Body of pancreas (tissue), 4 donors: ENCODE results near the gene PCNA. TPM values are rescaled to one million over a fixed set of nuclear protein-coding genes. Genes with fewer than 3 reads are reported as not detected.

ENCODE experiments used
- ATAC-seq: fragments of 150-250 bp; one replicate; pipeline ENCODE4 v1.9.1; 2016
- DNase-seq, 4 donors: peaks; one replicate each; pipeline ENCODE4 v3.0.0-alpha.2; 2019
- H3K27ac ChIP-seq, 4 donors: fragments of 200-600 bp; sonication (generic); 1 replicate in 3 of 4; 2 replicates in 1 of 4; pipeline versions ENCODE4 v1.5.1 to v1.6.1; 2016 to 2019; ENCODE audit warnings: mild to moderate bottlenecking in 1 of 4, mixed read lengths in 1 of 4, moderate library complexity in 1 of 4
- H3K27me3 ChIP-seq, 2 donors: fragments of 200-600 bp; sonication (generic); one replicate each; pipeline ENCODE4 v1.6.0; 2016; ENCODE audit warnings: mild to moderate bottlenecking in 1 of 2
- H3K36me3 ChIP-seq, 2 donors: fragments of 200-600 bp; sonication (generic); replicated peaks in 1 of 2; 2 replicates each; pipeline ENCODE4 v1.5.1; 2016; ENCODE audit warnings: low read depth in 2 of 2; ENCODE audit not compliant: insufficient read depth in 1 of 2
- H3K4me1 ChIP-seq: fragments of 200-600 bp; sonication (generic); one replicate; pipeline ENCODE4 v1.6.0; 2016
- H3K4me3 ChIP-seq, 2 donors: fragments of 200-600 bp; sonication (generic); 1 replicate in 1 of 2; 2 replicates in 1 of 2; pipeline ENCODE4 v1.5.1; 2016 to 2019
- H3K9me3 ChIP-seq, 3 donors: fragments of 200-600 bp; sonication (generic); 1 replicate in 2 of 3; 2 replicates in 1 of 3; pipeline ENCODE4 v1.5.1; 2016
- CTCF ChIP-seq, 7 experiments: fragments of 450-650 bp in 4 of 7; fragments of 200-600 bp in 3 of 7; sonication (generic) in 3 of 7; IDR thresholded peaks; one replicate each; pipeline ENCODE4 v1.5.1; 2016 to 2019; ENCODE audit warnings: antibody characterized with exemption in 7 of 7
- POLR2A ChIP-seq, 3 donors: fragments of 450-650 bp; IDR thresholded peaks; one replicate each; pipeline ENCODE4 v1.6.1; 2016; ENCODE audit warnings: antibody characterized with exemption in 3 of 3, mild to moderate bottlenecking in 2 of 3
- WGBS, 2 donors: methylation state at CpG; one replicate each; pipeline ENCODE4 v1.1.5; 2017; 5-methylcytosine and 5-hydroxymethylcytosine counted together
- intact Hi-C: fragments of 100-400 bp; cut with DNase I; formaldehyde crosslinking; loops from one replicate; pipeline ENCODE4 v1.15.1; 2023
- total RNA-seq, 2 donors: library from RNA; depleted of rRNA; stranded (reverse); fragments of >200 nt; gene quantifications; one replicate each; pipeline ENCODE4 v1.1.0, GENCODE V29; 2016

PCNA gene
- total RNA-seq, 2 donors from 2014 or later = 22.8 to 32.0 TPM

- Histone ChIP-seq H3K4me1 (no peaks in the 10 kb centered on the region), H3K36me3 (no peaks in the 10 kb centered on the region), H3K9me3 (no peaks in the 10 kb centered on the region), H3K27ac (no peak overlapping the region), H3K4me3 (no peak overlapping the region), H3K27me3 (no peaks in the 10 kb centered on the region)
- intact Hi-C loops = no loop called here
- DNase-seq (no peak), ATAC-seq (no peak)
- TF ChIP-seq CTCF (IDR thresholded peaks at IDR 0.05) (no peak), POLR2A (IDR thresholded peaks at IDR 0.05) (no peak)
Measured at GRCh38 chr20:5160882-5161281, 41.1 kb upstream of the PCNA start.

GRCh38 chr20:5159928-5160327, 40.2 kb upstream of the PCNA start:
- Histone ChIP-seq H3K4me3 (no peak overlapping the region), H3K9me3 (no peaks in the 10 kb centered on the region), H3K36me3 (no peaks in the 10 kb centered on the region), H3K27ac (no peak overlapping the region), H3K27me3 (no peaks in the 10 kb centered on the region), H3K4me1 (no peaks in the 10 kb centered on the region)
- DNase-seq (no peak), ATAC-seq (no peak)
- intact Hi-C loops = no loop called here
- TF ChIP-seq POLR2A (IDR thresholded peaks at IDR 0.05) (no peak), CTCF (IDR thresholded peaks at IDR 0.05) (no peak)
- WGBS, 2 donors = 84 to 89% methylated on average over 3 of the region's 3 CpGs

- Histone ChIP-seq H3K9me3 (no peaks in the 10 kb centered on the region), H3K36me3 (no peaks in the 10 kb centered on the region), H3K27ac (no peak overlapping the region), H3K4me3 (no peak overlapping the region), H3K4me1 (no peaks in the 10 kb centered on the region), H3K27me3 (no peaks in the 10 kb centered on the region)
- TF ChIP-seq CTCF (IDR thresholded peaks at IDR 0.05) = no peak
- TF ChIP-seq POLR2A (IDR thresholded peaks at IDR 0.05) = no peak
- ATAC-seq = no peak
- WGBS, 2 donors = 54 to 74% methylated on average over 4 of the region's 4 CpGs
- no peak for DNase-seq
- intact Hi-C loops = no loop called here
Measured at GRCh38 chr20:5156675-5157448, 37.1 kb upstream of the PCNA start.

GRCh38 chr20:5155404-5155803, 35.6 kb upstream of the PCNA start:
- TF ChIP-seq POLR2A (IDR thresholded peaks at IDR 0.05) (no peak), CTCF (IDR thresholded peaks at IDR 0.05) (no peak)
- ATAC-seq = no peak
- DNase-seq = no peak
- Histone ChIP-seq H3K4me3 (no peak overlapping the region), H3K27ac (no peak overlapping the region), H3K4me1 (no peaks in the 10 kb centered on the region), H3K36me3 (no peaks in the 10 kb centered on the region), H3K27me3 (no peaks in the 10 kb centered on the region), H3K9me3 (no peaks in the 10 kb centered on the region)
- intact Hi-C loops = no loop called here
- 77 to 100% methylated on average over 2 of the region's 2 CpGs for WGBS, 2 donors

- WGBS, 2 donors = 89 to 96% methylated on average over 6 of the region's 6 CpGs
- no peak for DNase-seq
- TF ChIP-seq CTCF (IDR thresholded peaks at IDR 0.05) (no peak), POLR2A (IDR thresholded peaks at IDR 0.05) (no peak)
- no peak overlapping the region for H3K4me3 ChIP-seq
- no peak overlapping the region for H3K27ac ChIP-seq
- no peak for ATAC-seq
- intact Hi-C loops = no loop called here
- no peaks in the 10 kb centered on the region for H3K9me3 ChIP-seq
- no peaks in the 10 kb centered on the region for H3K27me3 ChIP-seq
- H3K4me1 ChIP-seq = no peaks in the 10 kb centered on the region
- no peaks in the 10 kb centered on the region for H3K36me3 ChIP-seq
Measured at GRCh38 chr20:5154543-5154925, 34.8 kb upstream of the PCNA start.
